ENCODE data around the gene ANKRD10. TPM values are rescaled to one million over a fixed set of nuclear protein-coding genes. Genes with fewer than 3 reads are reported as not detected.

Gene ANKRD10
- total and polyA plus RNA-seq, 2 donors (not counting 3 experiments of a cell fraction or from before 2014, with no cell fraction given), result 44.5 to 94.1 TPM

- Histone ChIP-seq H3K27ac (ENCODE audit: insufficient read depth, low read depth, low read length) (no peak overlapping the region), H3K9me3 (replicated peaks; ENCODE audit: control insufficient read depth, insufficient read depth, low read length) (no peaks in the 10 kb centered on the region), H3K79me2 (ENCODE audit: control insufficient read depth, insufficient read depth, low read length) (no peaks in the 10 kb centered on the region), H3K27me3 (ENCODE audit: control insufficient read depth in 2 of 2, insufficient read depth in 2 of 2, low read length in 2 of 2) (no peaks in the 10 kb centered on the region), H3K36me3 (ENCODE audit: control insufficient read depth in 2 of 2, extremely low read depth in 1 of 2, insufficient read depth in 2 of 2, low read length in 2 of 2) (peaks cover 0 to 2% of the 10 kb centered on the region in 2 experiments), H3K9me1 (replicated peaks; ENCODE audit: control insufficient read depth, extremely low read depth, insufficient read depth, low read length) (no peaks in the 10 kb centered on the region), H4K20me1 (replicated peaks; ENCODE audit: control insufficient read depth, extremely low read depth, insufficient read depth, low read length) (no peaks in the 10 kb centered on the region), H3K4me1 (ENCODE audit: control insufficient read depth, extremely low read depth, insufficient read depth, low read length) (no peaks in the 10 kb centered on the region), H2AFZ (ENCODE audit: low read depth, low read length) (no peak overlapping the region), H3K4me3 (replicated peaks in 1 of 3; ENCODE audit: insufficient read depth in 1 of 3, low read depth in 1 of 3, low read length in 3 of 3) (no peak overlapping the region), H3K9ac (replicated peaks; ENCODE audit: extremely low read depth, insufficient read depth, low read length) (no peak overlapping the region), H3K4me2 (ENCODE audit: insufficient read depth, low read length) (no peak overlapping the region)
- POLR2A ChIA-PET, result no interaction called here
- DNase-seq (ENCODE audit: low read depth, low spot score) (no peak), FAIRE-seq (no peak)
- no TSS peak for BruUV-seq (replicated peaks)
- dilution Hi-C loops (cut with MboI; ENCODE audit: extremely low pct_ligation_motif_present, low sequenced_read_pairs), result no loop called here
- intact Hi-C loops (cut with micrococcal nuclease), result no loop called here
- TF ChIP-seq MAX (IDR thresholded peaks at IDR 0.05; ENCODE audit: insufficient read depth, insufficient read length), result no peak
- TF ChIP-seq EZH2 (IDR thresholded peaks at IDR 0.05; ENCODE audit: borderline replicate concordance, low read depth, low read length, severe bottlenecking), result no peak
- no peak for TF ChIP-seq FOS (IDR thresholded peaks at IDR 0.05; ENCODE audit: borderline replicate concordance, insufficient read depth, low read length)
- no peak for TF ChIP-seq POLR2A (IDR thresholded peaks at IDR 0.05; ENCODE audit: low read depth, low read length)
- no peak for TF ChIP-seq GATA2 (IDR thresholded peaks at IDR 0.05; ENCODE audit: insufficient read depth, insufficient read length, low read depth, low read length)
- TF ChIP-seq MYC (IDR thresholded peaks at IDR 0.05; ENCODE audit: low read depth, low read length), result no peak
- no peak for TF ChIP-seq JUN (IDR thresholded peaks at IDR 0.05; ENCODE audit: borderline replicate concordance, insufficient read depth, insufficient read length, low read depth)
- TF ChIP-seq POLR2AphosphoS5 (IDR thresholded peaks at IDR 0.05; ENCODE audit: insufficient read depth, low read depth, low read length), result no peak
- TF ChIP-seq CTCF (IDR thresholded peaks at IDR 0.05; ENCODE audit: extremely low read depth in 1 of 2, insufficient read depth in 1 of 2, low read depth in 1 of 2, low read length in 2 of 2), result no peak
- CTCF ChIA-PET, result no interaction called here
Measured at GRCh38 chr13:110886870-110887596, 27.8 kb downstream of the ANKRD10 start.

Measured in endothelial cell of umbilical vein (primary cell).